ENCODE results near the gene OSGEP.

The OSGEP gene

GRCh38 chr14:20499881-20500280, 45.3 kb upstream of the OSGEP start:
- Histone ChIP-seq H3K9me3 (ENCODE audit: low read length) (no peaks in the 10 kb centered on the region), H3K36me3 (ENCODE audit: insufficient read depth, low read length) (no peaks in the 10 kb centered on the region), H3K4me2 (ENCODE audit: low read length) (no peak overlapping the region), H4K20me1 (ENCODE audit: insufficient read depth, low read length) (no peaks in the 10 kb centered on the region), H3K27ac (ENCODE audit: low read depth, low read length, poor library complexity, severe bottlenecking) (no peak overlapping the region), H3F3A (ENCODE audit: insufficient read depth, low read length) (no peaks in the 10 kb centered on the region), H3K4me3 (ENCODE audit: low read depth, low read length, poor library complexity, severe bottlenecking) (no peak overlapping the region), H3K9ac (ENCODE audit: low read length) (no peak overlapping the region), H3K9me2 (ENCODE audit: low read depth, low read length) (no peaks in the 10 kb centered on the region), H3K4me1 (ENCODE audit: insufficient read depth, low read length, severe bottlenecking) (no peaks in the 10 kb centered on the region), H3K27me3 (ENCODE audit: insufficient read depth, low read length) (no peaks in the 10 kb centered on the region), H3K79me2 (ENCODE audit: insufficient read depth, low read length) (no peaks in the 10 kb centered on the region), H2AFZ (ENCODE audit: low read length) (no peak overlapping the region)
- TF ChIP-seq CTCF (IDR thresholded peaks at IDR 0.05; ENCODE audit: low read length) (no peak), EZH2 (IDR thresholded peaks at IDR 0.05; ENCODE audit: borderline replicate concordance, low read length) (no peak)

GRCh38 chr14:20499108-20499507, 44.5 kb upstream of the OSGEP start:
- no peak overlapping the region for H2AFZ ChIP-seq (ENCODE audit: low read length)

GRCh38 chr14:20498622-20499021, 44.0 kb upstream of the OSGEP start:
- Histone ChIP-seq H4K20me1 (ENCODE audit: insufficient read depth, low read length) (no peaks in the 10 kb centered on the region), H3K9ac (ENCODE audit: low read length) (no peak overlapping the region), H3F3A (ENCODE audit: insufficient read depth, low read length) (no peaks in the 10 kb centered on the region), H3K9me2 (ENCODE audit: low read depth, low read length) (no peaks in the 10 kb centered on the region), H2AFZ (ENCODE audit: low read length) (no peak overlapping the region), H3K27me3 (ENCODE audit: insufficient read depth, low read length) (no peaks in the 10 kb centered on the region), H3K4me1 (ENCODE audit: insufficient read depth, low read length, severe bottlenecking) (no peaks in the 10 kb centered on the region), H3K36me3 (ENCODE audit: insufficient read depth, low read length) (no peaks in the 10 kb centered on the region), H3K79me2 (ENCODE audit: insufficient read depth, low read length) (no peaks in the 10 kb centered on the region), H3K27ac (ENCODE audit: low read depth, low read length, poor library complexity, severe bottlenecking) (no peak overlapping the region), H3K4me3 (ENCODE audit: low read depth, low read length, poor library complexity, severe bottlenecking) (no peak overlapping the region), H3K4me2 (ENCODE audit: low read length) (no peak overlapping the region), H3K9me3 (ENCODE audit: low read length) (no peaks in the 10 kb centered on the region)
- TF ChIP-seq CTCF (IDR thresholded peaks at IDR 0.05; ENCODE audit: low read length) = no peak
- no peak for TF ChIP-seq EZH2 (IDR thresholded peaks at IDR 0.05; ENCODE audit: borderline replicate concordance, low read length)

More at GRCh38 chr14:20499108-20499507, 44.5 kb upstream of the OSGEP start:
- Histone ChIP-seq H3K9ac (ENCODE audit: low read length) (no peak overlapping the region), H3K4me3 (ENCODE audit: low read depth, low read length, poor library complexity, severe bottlenecking) (no peak overlapping the region), H3K36me3 (ENCODE audit: insufficient read depth, low read length) (no peaks in the 10 kb centered on the region), H3K27ac (ENCODE audit: low read depth, low read length, poor library complexity, severe bottlenecking) (no peak overlapping the region), H3K4me1 (ENCODE audit: insufficient read depth, low read length, severe bottlenecking) (no peaks in the 10 kb centered on the region), H3K79me2 (ENCODE audit: insufficient read depth, low read length) (no peaks in the 10 kb centered on the region), H3K9me2 (ENCODE audit: low read depth, low read length) (no peaks in the 10 kb centered on the region), H3K27me3 (ENCODE audit: insufficient read depth, low read length) (no peaks in the 10 kb centered on the region), H3K9me3 (ENCODE audit: low read length) (no peaks in the 10 kb centered on the region), H4K20me1 (ENCODE audit: insufficient read depth, low read length) (no peaks in the 10 kb centered on the region), H3K4me2 (ENCODE audit: low read length) (no peak overlapping the region), H3F3A (ENCODE audit: insufficient read depth, low read length) (no peaks in the 10 kb centered on the region)
- TF ChIP-seq EZH2 (IDR thresholded peaks at IDR 0.05; ENCODE audit: borderline replicate concordance, low read length) (no peak), CTCF (IDR thresholded peaks at IDR 0.05; ENCODE audit: low read length) (no peak)
